SK-N-SH (cell line): Measurements from ENCODE around the gene DGLUCY. TPM values are rescaled to one million over a fixed set of nuclear protein-coding genes. Genes with fewer than 3 reads are reported as not detected.

Source experiments
- CTCF ChIA-PET: fragments of 300-600, 350-600 bp; formaldehyde crosslinking; extraction: SDS; loops from one replicate; lab custom pipeline; 2021; lab: Yijun Ruan, JAX
- POLR2A ChIA-PET: fragments of 350-600 bp; sonication (Branson Sonifier 250); formaldehyde crosslinking; extraction: SDS; loops from one replicate; lab custom pipeline; 2020; ENCODE audit warnings: antibody characterized with exemption, inconsistent platforms; lab: Yijun Ruan, JAX
- DNase-seq: peaks from one replicate; pipeline ENCODE4 v3.0.0; 2012
- H2AFZ ChIP-seq: fragments of 200-600 bp; sonication (generic); 2 replicates; pipeline ENCODE4 v1.8.1; 2016; ENCODE audit warnings: antibody characterized with exemption, mild to moderate bottlenecking, low read depth
- H3F3A ChIP-seq: fragments of 200-600 bp; sonication (generic); replicated peaks from 2 replicates; pipeline ENCODE3; 2016; ENCODE audit warnings: antibody characterized with exemption, mild to moderate bottlenecking; ENCODE audit not compliant: insufficient read depth
- H3K27ac ChIP-seq, 2 experiments: fragments of 200-500 bp in 1 of 2; fragments of 200-600 bp in 1 of 2; sonication (Bioruptor generic) in 1 of 2; sonication (generic), shearing (Covaris generic) in 1 of 2; 2 replicates each; pipeline versions ENCODE4 v1.5.1 to v1.6.1; 2014 to 2016; ENCODE audit warnings: low read depth in 2 of 2, inconsistent platforms in 1 of 2, low read length in 1 of 2, mild to moderate bottlenecking in 1 of 2, mixed read lengths in 1 of 2
- H3K27me3 ChIP-seq: fragments of 200-600 bp; sonication (generic), shearing (Covaris generic); 2 replicates; pipeline ENCODE4 v1.6.1; 2016; ENCODE audit warnings: mixed run types; ENCODE audit not compliant: insufficient read depth
- H3K36me3 ChIP-seq, 2 experiments: fragments of 200-500 bp in 1 of 2; fragments of 200-600 bp in 1 of 2; sonication (Bioruptor generic) in 1 of 2; sonication (generic) in 1 of 2; replicated peaks in 1 of 2; 2 replicates each; pipeline versions ENCODE3 to v1.5.1; 2014 to 2016; ENCODE audit warnings: low read length in 1 of 2, mild to moderate bottlenecking in 1 of 2; ENCODE audit not compliant: insufficient read depth in 2 of 2, control insufficient read depth in 1 of 2
- H3K4me1 ChIP-seq, 2 experiments: fragments of 200-500 bp in 1 of 2; fragments of 200-600 bp in 1 of 2; sonication (Bioruptor generic) in 1 of 2; sonication (generic), shearing (Covaris generic) in 1 of 2; 2 replicates each; pipeline versions ENCODE4 v1.5.1 to v1.6.1; 2014 to 2016; ENCODE audit warnings: low read depth in 1 of 2, low read length in 1 of 2, mixed run types in 1 of 2; ENCODE audit not compliant: insufficient read depth in 2 of 2, control insufficient read depth in 1 of 2
- H3K4me2 ChIP-seq: fragments of 200-600 bp; sonication (generic), shearing (Covaris generic); 2 replicates; pipeline ENCODE4 v1.6.1; 2017; ENCODE audit warnings: mixed run types
- H3K4me3 ChIP-seq, 2 experiments: fragments of 200-500 bp in 1 of 2; fragments of 200-600 bp in 1 of 2; sonication (Bioruptor generic) in 1 of 2; sonication (generic), shearing (Covaris generic) in 1 of 2; 2 replicates each; pipeline versions ENCODE4 v1.5.1 to v1.8.1; 2014 to 2016; ENCODE audit warnings: low read depth in 2 of 2, inconsistent platforms in 1 of 2, low read length in 1 of 2, mild to moderate bottlenecking in 1 of 2, mixed read lengths in 1 of 2, moderate library complexity in 1 of 2
- H3K79me2 ChIP-seq: fragments of 200-600 bp; sonication (generic); 2 replicates; pipeline ENCODE4 v1.8.1; 2017; ENCODE audit warnings: mild to moderate bottlenecking; ENCODE audit not compliant: insufficient read depth
- H3K9ac ChIP-seq: fragments of 200-600 bp; sonication (generic); 2 replicates; pipeline ENCODE4 v1.6.1; 2017; ENCODE audit warnings: mixed run types
- H3K9me2 ChIP-seq: fragments of 200-600 bp; sonication (generic); 2 replicates; pipeline ENCODE4 v1.6.1; 2017; ENCODE audit warnings: mixed run types
- H3K9me3 ChIP-seq: fragments of 200-600 bp; sonication (generic); 2 replicates; pipeline ENCODE4 v1.6.1; 2017; ENCODE audit warnings: mixed run types, mild to moderate bottlenecking, moderate library complexity
- H4K20me1 ChIP-seq: fragments of 200-600 bp; sonication (generic); 2 replicates; pipeline ENCODE4 v1.6.1; 2017; ENCODE audit warnings: mild to moderate bottlenecking, mixed run types; ENCODE audit not compliant: insufficient read depth
- CHD2 ChIP-seq: fragments of 150-350 bp; IDR thresholded peaks from 2 replicates; pipeline ENCODE4 v1.6.1; 2018; ENCODE audit warnings: low read length; ENCODE audit not compliant: partially characterized antibody
- EZH2phosphoT487 ChIP-seq: fragments of 200-600 bp; sonication (generic); IDR thresholded peaks from 2 replicates; pipeline ENCODE4 v1.6.1; 2017; ENCODE audit warnings: low read depth, mixed run types, mild to moderate bottlenecking, antibody characterized with exemption, moderate library complexity, borderline replicate concordance
- FOSL2 ChIP-seq: IDR thresholded peaks from 2 replicates; pipeline ENCODE4 v1.4.0; 2012; ENCODE audit warnings: low read depth, mild to moderate bottlenecking, moderate library complexity, borderline replicate concordance
- FOXJ3 ChIP-seq: sonication (generic); formaldehyde crosslinking; IDR thresholded peaks from 2 replicates; pipeline ENCODE4 v1.5.1; 2020; ENCODE audit warnings: mild to moderate bottlenecking, missing genetic modification reagents
- FOXM1 ChIP-seq: IDR thresholded peaks from 2 replicates; pipeline ENCODE4 v1.4.0; 2012; ENCODE audit warnings: low read depth, mild to moderate bottlenecking
- GATA2 ChIP-seq: sonication (generic); formaldehyde crosslinking; IDR thresholded peaks from 2 replicates; pipeline ENCODE4 v1.5.0; 2020; ENCODE audit warnings: mild to moderate bottlenecking, missing genetic modification reagents
- IRF3 ChIP-seq: fragments of 150-350 bp; IDR thresholded peaks from 2 replicates; pipeline ENCODE4 v1.6.1; 2016; ENCODE audit warnings: mild to moderate bottlenecking, low read depth, low read length
- JUND ChIP-seq: IDR thresholded peaks from 2 replicates; pipeline ENCODE4 v1.4.0; 2012
- MAX ChIP-seq: IDR thresholded peaks from 2 replicates; pipeline ENCODE4 v1.4.0; 2012; ENCODE audit warnings: low read depth
- NFIC ChIP-seq: IDR thresholded peaks from 2 replicates; pipeline ENCODE4 v1.4.0; 2012; ENCODE audit warnings: borderline replicate concordance
- POLR2AphosphoS5 ChIP-seq: IDR thresholded peaks from 2 replicates; pipeline ENCODE4 v1.6.1; 2012; ENCODE audit warnings: low read depth, low read length
- RAD21 ChIP-seq: IDR thresholded peaks from 2 replicates; pipeline ENCODE4 v1.6.1; 2012; ENCODE audit warnings: mild to moderate bottlenecking, low read length
- REST ChIP-seq: IDR thresholded peaks from 2 replicates; pipeline ENCODE4 v1.6.1; 2012; ENCODE audit warnings: mild to moderate bottlenecking, low read depth, low read length, moderate library complexity
- RFX5 ChIP-seq: IDR thresholded peaks from 2 replicates; pipeline ENCODE4 v1.6.1; 2012; ENCODE audit warnings: mild to moderate bottlenecking, improper control_type of control experiment, low read length
- RXRA ChIP-seq: IDR thresholded peaks from 2 replicates; pipeline ENCODE4 v1.4.0; 2012; ENCODE audit warnings: low read depth, mild to moderate bottlenecking, borderline replicate concordance
- TEAD4 ChIP-seq: IDR thresholded peaks from 2 replicates; pipeline ENCODE4 v1.4.0; 2012; ENCODE audit warnings: mild to moderate bottlenecking, borderline replicate concordance; ENCODE audit not compliant: insufficient read depth
- YY1 ChIP-seq: IDR thresholded peaks from 2 replicates; pipeline ENCODE4 v1.4.0; 2012; ENCODE audit warnings: low read depth, mild to moderate bottlenecking
- WGBS: methylation state at CpG from one replicate; pipeline ENCODE4 v1.1.6; 2017; ENCODE audit warnings: low lambda C conversion rate; 5-methylcytosine and 5-hydroxymethylcytosine counted together
- polyA plus RNA-seq, 3 experiments: library from polyadenylated mRNA; depleted of rRNA; stranded (reverse); fragments of >200 nt; gene quantifications; 2 replicates each; pipeline ENCODE4 v1.2.3, GENCODE V29; 2012
- TF ChIP-seq, protein P1 (sequence below): IDR thresholded peaks from 2 replicates; pipeline ENCODE4; 2012

Gene DGLUCY
- polyA plus RNA-seq, 1 of the 3 experiments (the other 2 are of a cell fraction), result 17.2 TPM

DNA sequence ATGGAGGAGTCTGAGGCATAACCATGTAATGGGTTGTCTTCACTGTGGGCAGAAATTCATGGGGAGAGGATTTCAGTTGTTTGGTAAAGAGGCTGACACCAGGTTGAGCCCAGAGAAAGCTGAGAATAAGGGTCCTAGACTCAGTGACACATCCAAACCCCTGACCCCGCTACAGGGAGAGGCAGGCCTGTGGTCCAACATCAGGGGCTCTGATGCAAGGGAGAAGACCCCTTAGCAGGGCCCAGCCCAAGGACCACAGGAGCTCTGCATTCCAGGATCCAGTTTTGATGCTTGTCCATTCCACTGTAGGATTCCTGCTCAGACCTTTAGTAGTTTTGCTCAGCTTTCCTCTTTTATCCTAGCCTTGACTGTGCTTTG is 115.1 kb downstream of the DGLUCY start:
- 100% methylated on average over 1 of the region's 1 CpG for WGBS
- Histone ChIP-seq H2AFZ (no peak overlapping the region), H3K79me2 (no peaks in the 10 kb centered on the region), H3K9me2 (no peaks in the 10 kb centered on the region), H3K9me3 (no peaks in the 10 kb centered on the region), H3K27me3 (no peaks in the 10 kb centered on the region), H3F3A (no peaks in the 10 kb centered on the region), H3K4me3 (no peak overlapping the region), H3K4me2 (no peak overlapping the region), H3K9ac (no peak overlapping the region), H4K20me1 (no peaks in the 10 kb centered on the region), H3K27ac (no peak overlapping the region), H3K4me1 (no peaks in the 10 kb centered on the region; a peak in 1 of 4 replicates), H3K36me3 (peaks cover 0 to 3% of the 10 kb centered on the region in 2 experiments)
- no peak for DNase-seq
- TF ChIP-seq, protein P1, sequence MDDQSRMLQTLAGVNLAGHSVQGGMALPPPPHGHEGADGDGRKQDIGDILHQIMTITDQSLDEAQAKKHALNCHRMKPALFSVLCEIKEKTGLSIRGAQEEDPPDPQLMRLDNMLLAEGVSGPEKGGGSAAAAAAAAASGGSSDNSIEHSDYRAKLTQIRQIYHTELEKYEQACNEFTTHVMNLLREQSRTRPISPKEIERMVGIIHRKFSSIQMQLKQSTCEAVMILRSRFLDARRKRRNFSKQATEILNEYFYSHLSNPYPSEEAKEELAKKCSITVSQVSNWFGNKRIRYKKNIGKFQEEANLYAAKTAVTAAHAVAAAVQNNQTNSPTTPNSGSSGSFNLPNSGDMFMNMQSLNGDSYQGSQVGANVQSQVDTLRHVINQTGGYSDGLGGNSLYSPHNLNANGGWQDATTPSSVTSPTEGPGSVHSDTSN, result no peak
- TF ChIP-seq FOSL2 (no peak), JUND (no peak), NFIC (no peak), TEAD4 (no peak), RFX5 (no peak), GATA2 (no peak), RXRA (no peak), FOXJ3 (CRISPR knock-in tag) (no peak), EZH2phosphoT487 (no peak), FOXM1 (no peak), MAX (no peak), YY1 (no peak), REST (no peak), IRF3 (no peak), RAD21 (no peak), CHD2 (no peak), POLR2AphosphoS5 (no peak)
- CTCF ChIA-PET, result interaction anchor here (0.8 to 2.0 kb wide), 2 partner anchors 9 to 13 kb away, joined by 3 to 5 read pairs; no protein-coding TSS in a partner anchor
- POLR2A ChIA-PET, result interaction anchor here (0.7 kb wide), 1 partner anchor 11 kb away, joined by 3 read pairs; no protein-coding TSS in a partner anchor
